Sigmoid colon (tissue), 7 donors: ENCODE data around the gene SPOCK2. TPM values are rescaled to one million over a fixed set of nuclear protein-coding genes. Genes with fewer than 3 reads are reported as not detected.
A peak's percentile ranks its signal among the peaks of the same experiment; 100 is the strongest.

ENCODE experiments used
- DNase-seq: peaks from one replicate; pipeline ENCODE4 v3.0.0-alpha.2; 2019
- H3K27ac ChIP-seq, 4 donors: fragments of 200-600 bp; sonication (generic); one replicate each; pipeline ENCODE4 v1.5.1; 2016 to 2019; ENCODE audit warnings: mild to moderate bottlenecking in 1 of 4
- H3K27me3 ChIP-seq, 3 donors: fragments of 200-600 bp; sonication (generic); one replicate each; pipeline ENCODE4 v1.5.1; 2019; ENCODE audit warnings: mild to moderate bottlenecking in 1 of 3
- H3K36me3 ChIP-seq, 4 donors: fragments of 200-600 bp; sonication (generic); one replicate each; pipeline ENCODE4 v1.5.1; 2016 to 2019
- H3K4me1 ChIP-seq, 4 donors: fragments of 200-600 bp; sonication (generic); one replicate each; pipeline ENCODE4 v1.5.1; 2017 to 2019
- H3K4me3 ChIP-seq, 4 donors: fragments of 200-600 bp; sonication (generic); one replicate each; pipeline ENCODE4 v1.5.1; 2017 to 2019; ENCODE audit warnings: mild to moderate bottlenecking in 2 of 4, moderate library complexity in 1 of 4
- H3K9me3 ChIP-seq, 4 donors: fragments of 200-600 bp in 3 of 4; sonication (generic) in 3 of 4; one replicate each; pipeline versions ENCODE4 v1.5.1 to v1.6.1; 2013 to 2019
- EP300 ChIP-seq, 4 donors: sonication (generic); formaldehyde crosslinking; IDR thresholded peaks; one replicate each; pipeline ENCODE4 v1.6.1; 2017; ENCODE audit warnings: antibody characterized with exemption in 4 of 4
- POLR2A ChIP-seq, 2 donors: fragments of 450-650 bp; IDR thresholded peaks; one replicate each; pipeline ENCODE4 v1.6.1; 2016; ENCODE audit warnings: antibody characterized with exemption in 2 of 2, mild to moderate bottlenecking in 2 of 2, moderate library complexity in 2 of 2
- POLR2AphosphoS5 ChIP-seq, 4 donors: sonication (generic); formaldehyde crosslinking; IDR thresholded peaks; one replicate each; pipeline ENCODE4 v1.6.1; 2017; ENCODE audit warnings: antibody characterized with exemption in 4 of 4
- WGBS, 2 donors: extraction: QIAGEN DNeasy Blood & Tissue Kit; methylation state at CpG; one replicate each; pipeline ENCODE4 v1.1.7; 2013; 5-methylcytosine and 5-hydroxymethylcytosine counted together
- intact Hi-C: fragments of 100-400 bp; cut with DNase I; formaldehyde crosslinking; loops from one replicate; pipeline ENCODE4 v1.15.1; 2023
- polyA plus RNA-seq, 3 donors: library from polyadenylated mRNA; stranded (reverse); fragments of 200-250 nt; gene quantifications; one replicate each; pipeline ENCODE4 v1.2.3, GENCODE V29; 2013
- total RNA-seq, 4 donors: library from RNA; depleted of rRNA; stranded (reverse); fragments of >200 nt; gene quantifications; one replicate each; pipeline ENCODE4 v1.1.0, GENCODE V29; 2016
- TF ChIP-seq, protein P1 (sequence below), 4 experiments: fragments of 450-650 bp in 3 of 4; fragments of 200-600 bp in 1 of 4; IDR thresholded peaks; one replicate each; pipeline ENCODE4 v1.5.1; 2016 to 2019; ENCODE audit warnings: antibody characterized with exemption in 4 of 4, mild to moderate bottlenecking in 3 of 4, moderate library complexity in 2 of 4
- donor health status: healthy with polysubstance abuse.
- donor health status: Bipolar disorder and iron deficiency.
- donor health status: healthy.

The SPOCK2 gene
- total and polyA plus RNA-seq, 7 donors = 0.60 to 59.5 (median 7.8) TPM

DNA sequence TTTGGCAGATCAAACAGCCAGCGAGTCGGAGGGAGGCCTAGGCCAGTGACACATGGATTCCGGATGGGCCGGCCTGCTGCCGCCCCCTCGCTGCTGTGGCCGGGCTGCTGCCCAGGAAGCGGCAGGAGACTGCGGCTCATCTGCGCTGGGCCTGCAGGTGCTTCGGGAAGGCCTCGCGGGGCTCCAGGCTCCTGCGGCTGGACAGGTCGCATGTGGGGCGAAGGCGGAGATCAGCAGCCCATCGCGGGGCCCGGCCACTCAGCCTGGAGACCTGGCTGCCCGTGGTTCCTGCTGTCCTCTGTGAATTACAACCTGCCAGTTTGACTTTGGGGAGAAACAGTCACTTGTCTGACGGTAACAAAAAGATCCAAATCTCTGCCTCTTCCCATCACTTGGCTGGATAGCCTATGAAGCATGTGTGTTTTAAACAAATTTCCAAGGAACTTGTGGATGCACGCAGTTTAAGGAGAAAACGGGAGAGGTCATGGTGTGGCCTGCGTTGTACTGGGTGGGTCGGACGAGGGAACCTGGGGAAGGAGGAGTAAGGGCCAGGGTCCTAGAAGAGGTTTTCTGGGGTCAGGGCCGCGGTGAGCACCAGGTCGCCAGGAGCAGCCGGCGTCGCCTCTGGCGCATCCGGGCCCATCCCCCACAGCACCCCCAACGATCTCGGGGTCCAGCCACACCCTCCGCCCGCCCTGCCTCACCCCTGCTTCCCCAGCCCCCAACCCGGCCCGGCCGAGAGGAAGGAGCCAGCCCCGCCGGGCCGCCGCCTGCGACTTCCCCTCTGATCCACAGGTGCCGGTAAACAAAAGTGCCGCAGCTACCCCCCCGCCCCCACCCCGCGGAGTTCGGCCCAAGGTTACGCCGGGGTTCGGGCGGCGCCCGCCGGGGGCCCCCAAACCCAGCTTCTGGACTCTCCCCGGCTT, 1.6 kb downstream of the SPOCK2 start:
- Histone ChIP-seq H3K27me3 (peaks cover 20 to 50% (median 29%) of the 10 kb centered on the region in 3 donors), H3K27ac (peak overlapping the region in 3 of 4 donors; percentile 6 to 27 (median 9)), H3K4me1 (peaks cover 0 to 21% (median 20%) of the 10 kb centered on the region in 4 donors), H3K36me3 (no peaks in the 10 kb centered on the region), H3K4me3 (peak overlapping the region; percentile 12 to 45 (median 39)), H3K9me3 (no peaks in the 10 kb centered on the region)
- 38 to 41% methylated on average over 61 of the region's 61 CpGs for WGBS, 2 donors
- no peak for TF ChIP-seq EP300 (IDR thresholded peaks at IDR 0.05)
- no peak for TF ChIP-seq POLR2A (IDR thresholded peaks at IDR 0.05)
- no peak for TF ChIP-seq POLR2AphosphoS5 (IDR thresholded peaks at IDR 0.05)
- TF ChIP-seq, protein P1, sequence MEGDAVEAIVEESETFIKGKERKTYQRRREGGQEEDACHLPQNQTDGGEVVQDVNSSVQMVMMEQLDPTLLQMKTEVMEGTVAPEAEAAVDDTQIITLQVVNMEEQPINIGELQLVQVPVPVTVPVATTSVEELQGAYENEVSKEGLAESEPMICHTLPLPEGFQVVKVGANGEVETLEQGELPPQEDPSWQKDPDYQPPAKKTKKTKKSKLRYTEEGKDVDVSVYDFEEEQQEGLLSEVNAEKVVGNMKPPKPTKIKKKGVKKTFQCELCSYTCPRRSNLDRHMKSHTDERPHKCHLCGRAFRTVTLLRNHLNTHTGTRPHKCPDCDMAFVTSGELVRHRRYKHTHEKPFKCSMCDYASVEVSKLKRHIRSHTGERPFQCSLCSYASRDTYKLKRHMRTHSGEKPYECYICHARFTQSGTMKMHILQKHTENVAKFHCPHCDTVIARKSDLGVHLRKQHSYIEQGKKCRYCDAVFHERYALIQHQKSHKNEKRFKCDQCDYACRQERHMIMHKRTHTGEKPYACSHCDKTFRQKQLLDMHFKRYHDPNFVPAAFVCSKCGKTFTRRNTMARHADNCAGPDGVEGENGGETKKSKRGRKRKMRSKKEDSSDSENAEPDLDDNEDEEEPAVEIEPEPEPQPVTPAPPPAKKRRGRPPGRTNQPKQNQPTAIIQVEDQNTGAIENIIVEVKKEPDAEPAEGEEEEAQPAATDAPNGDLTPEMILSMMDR (IDR thresholded peaks at IDR 0.05) = no peak
- no peak for DNase-seq
- intact Hi-C loops = no loop called here

DNA sequence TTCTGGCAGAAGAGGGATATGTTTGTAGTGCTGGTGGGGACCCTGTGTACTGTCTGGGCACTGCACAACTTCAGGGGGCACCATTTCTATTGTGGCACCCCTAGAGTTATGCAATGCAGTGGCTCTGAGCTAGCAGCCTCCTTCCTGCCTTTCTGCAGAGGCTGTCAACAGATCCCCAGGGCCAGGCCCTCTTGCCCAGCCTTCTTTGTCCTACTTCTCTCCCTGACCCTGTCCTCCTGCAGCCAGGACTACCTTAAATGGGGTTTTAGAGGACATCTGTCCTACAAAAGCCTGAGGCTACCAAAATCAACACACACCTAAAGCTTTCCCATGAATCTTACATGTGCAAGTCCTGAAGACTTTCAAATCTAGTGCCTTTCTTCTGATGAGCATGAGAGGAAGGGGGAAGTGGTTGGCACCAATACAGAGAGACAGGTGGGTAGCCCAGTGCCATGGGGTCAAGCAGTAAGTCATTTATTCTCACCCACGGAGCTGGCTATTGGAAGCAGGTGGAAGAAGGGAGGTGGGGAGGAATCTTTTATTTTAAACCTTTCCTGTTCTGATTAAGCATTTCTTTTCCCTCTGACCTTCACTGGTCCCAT, 2.4 kb downstream of the SPOCK2 start:
- Histone ChIP-seq H3K4me1 (peaks cover 0 to 21% (median 20%) of the 10 kb centered on the region in 4 donors), H3K27ac (no peak overlapping the region), H3K36me3 (no peaks in the 10 kb centered on the region), H3K9me3 (no peaks in the 10 kb centered on the region), H3K4me3 (no peak overlapping the region), H3K27me3 (peaks cover 20 to 47% (median 29%) of the 10 kb centered on the region in 3 donors)
- DNase-seq = no peak
- TF ChIP-seq, protein P1 (IDR thresholded peaks at IDR 0.05) = no peak
- no peak for TF ChIP-seq EP300 (IDR thresholded peaks at IDR 0.05)
- no peak for TF ChIP-seq POLR2AphosphoS5 (IDR thresholded peaks at IDR 0.05)
- 57 to 92% methylated on average over 1 of the region's 1 CpG for WGBS, 2 donors
- intact Hi-C loops = no loop called here

DNA sequence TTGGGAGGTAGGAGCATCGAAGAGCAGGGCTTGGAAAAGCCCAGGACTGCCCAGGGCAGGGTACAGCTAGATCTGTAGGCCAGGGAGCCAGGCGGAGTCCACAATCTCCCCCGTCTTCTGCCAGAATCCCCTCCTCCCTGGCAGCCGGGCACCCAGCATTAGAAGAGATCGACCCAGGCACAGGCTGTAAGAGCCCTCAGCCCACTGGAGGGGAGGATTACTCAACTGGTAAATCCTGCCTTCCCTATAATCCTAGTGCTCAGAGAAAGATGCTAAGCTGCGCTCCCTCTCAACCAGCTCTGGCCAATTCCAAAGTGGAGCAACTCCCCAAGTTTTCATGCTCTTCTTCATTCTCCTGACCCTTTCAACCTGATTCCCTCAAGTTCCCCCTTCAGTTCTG, 3.2 kb downstream of the SPOCK2 start:
- peaks cover 20 to 39% (median 29%) of the 10 kb centered on the region in 3 donors for H3K27me3 ChIP-seq
- no peak overlapping the region for H3K4me3 ChIP-seq
- H3K4me1 ChIP-seq = peaks cover 0 to 21% (median 20%) of the 10 kb centered on the region in 4 donors
- intact Hi-C loops = no loop called here
- TF ChIP-seq POLR2A (IDR thresholded peaks at IDR 0.05) = no peak
- no peak for DNase-seq
- H3K36me3 ChIP-seq = no peaks in the 10 kb centered on the region
- WGBS, 2 donors = 93 to 94% methylated on average over 6 of the region's 6 CpGs
- H3K27ac ChIP-seq = no peak overlapping the region
- H3K9me3 ChIP-seq = no peaks in the 10 kb centered on the region

DNA sequence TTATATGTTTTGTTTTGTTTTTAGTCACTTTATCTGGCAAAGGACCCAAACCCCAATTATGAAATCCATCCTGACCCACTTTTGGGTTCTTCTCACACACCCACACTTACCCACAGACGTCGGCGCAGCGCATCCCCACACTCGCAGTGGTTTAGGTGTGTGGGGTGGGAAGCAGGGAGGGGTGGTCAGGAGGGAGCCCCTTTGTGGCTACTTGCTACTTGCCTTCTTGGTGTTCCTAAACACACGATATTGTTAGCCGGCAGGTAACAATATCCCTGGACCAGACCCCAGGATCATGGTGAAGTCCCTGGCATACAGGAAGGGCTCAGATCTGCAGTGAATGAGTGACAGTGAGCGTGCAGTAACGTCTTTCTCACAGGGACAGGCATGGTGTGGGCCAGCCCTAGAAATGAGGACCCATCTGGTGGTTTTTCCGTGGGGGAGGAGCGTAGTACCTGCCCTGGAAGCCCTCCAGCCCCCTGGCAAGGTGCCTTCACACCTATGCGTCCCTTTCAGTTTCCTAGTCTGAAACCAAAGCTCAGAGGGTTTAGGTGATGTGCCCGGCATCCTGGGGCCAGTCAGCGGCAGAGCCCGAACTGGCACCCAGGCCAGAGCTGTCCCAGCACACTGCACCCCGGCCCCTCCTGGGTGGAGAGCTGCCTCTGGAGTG, 4.4 kb downstream of the SPOCK2 start:
- no peak for TF ChIP-seq POLR2A (IDR thresholded peaks at IDR 0.05)
- Histone ChIP-seq H3K36me3 (no peaks in the 10 kb centered on the region), H3K27me3 (peaks cover 20 to 27% (median 25%) of the 10 kb centered on the region in 3 donors), H3K4me1 (peaks cover 0 to 21% (median 20%) of the 10 kb centered on the region in 4 donors), H3K9me3 (no peaks in the 10 kb centered on the region), H3K27ac (no peak overlapping the region), H3K4me3 (no peak overlapping the region)
- intact Hi-C loops = no loop called here
- no peak for DNase-seq
- WGBS, 2 donors = 80 to 89% methylated on average over 16 of the region's 16 CpGs

DNA sequence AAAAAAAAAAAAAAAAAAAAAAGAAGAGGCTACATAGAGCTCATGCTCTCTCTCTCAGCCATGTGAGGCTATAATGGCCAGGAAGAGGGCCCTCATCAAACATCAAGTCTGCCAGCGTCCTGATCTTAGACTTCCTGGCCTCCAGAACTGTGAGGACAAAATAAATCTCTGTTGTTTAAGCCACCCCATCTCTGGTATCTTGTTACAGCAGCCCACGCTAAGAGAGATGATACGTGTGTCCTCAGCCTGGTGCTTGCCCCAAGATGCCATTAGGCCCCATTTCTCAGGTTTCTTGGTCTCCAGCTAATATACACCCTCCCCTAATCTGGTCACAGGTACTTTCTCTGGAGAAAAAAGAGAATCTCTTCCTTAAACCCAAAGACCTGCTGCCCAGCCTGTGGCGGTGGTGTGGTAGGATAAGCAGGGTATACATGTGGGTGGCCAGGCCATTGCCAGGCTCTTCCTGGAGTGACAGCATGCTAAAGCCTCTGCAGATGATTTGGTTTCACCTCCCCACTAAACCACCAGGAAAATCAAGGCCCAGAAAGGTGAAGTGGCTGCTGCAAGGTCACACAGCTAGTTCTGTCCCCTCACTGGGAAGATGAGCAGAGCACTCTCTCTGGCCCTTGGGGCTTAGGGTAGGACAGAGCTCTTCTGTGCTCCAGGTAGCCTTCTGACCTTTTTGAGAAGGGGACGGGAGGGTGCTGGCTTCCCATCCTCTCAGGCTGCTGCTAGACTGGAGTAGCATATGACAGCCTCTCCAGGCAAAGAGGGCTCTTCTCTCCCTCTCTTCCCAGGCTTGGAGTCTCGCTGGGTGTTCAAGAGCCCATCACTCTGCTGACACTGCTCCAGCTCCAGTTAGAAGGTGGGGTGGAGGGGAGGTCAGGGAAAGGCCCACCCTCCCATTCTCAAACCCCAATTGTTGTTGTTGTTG, 5.2 kb downstream of the SPOCK2 start:
- intact Hi-C loops = no loop called here
- Histone ChIP-seq H3K36me3 (no peaks in the 10 kb centered on the region), H3K27me3 (peaks cover 12 to 19% (median 17%) of the 10 kb centered on the region in 3 donors), H3K9me3 (no peaks in the 10 kb centered on the region), H3K4me1 (peaks cover 0 to 14% (median 12%) of the 10 kb centered on the region in 4 donors), H3K4me3 (no peak overlapping the region), H3K27ac (no peak overlapping the region)
- DNase-seq = peak; percentile 3
- WGBS, 2 donors = 81 to 92% methylated on average over 6 of the region's 6 CpGs
- TF ChIP-seq POLR2AphosphoS5 (IDR thresholded peaks at IDR 0.05) = no peak
- no peak for TF ChIP-seq EP300 (IDR thresholded peaks at IDR 0.05)
- no peak for TF ChIP-seq POLR2A (IDR thresholded peaks at IDR 0.05)
- TF ChIP-seq, protein P1 (IDR thresholded peaks at IDR 0.05) = no peak
